GM12878 (cell line): ENCODE results near the gene KRTAP10-8.

Experiments used
- EZH2 ChIP-seq: IDR thresholded peaks from 2 replicates; pipeline ENCODE4 v1.6.1; 2012; ENCODE audit warnings: low read depth, mild to moderate bottlenecking, control low read depth, inconsistent platforms, low read length, borderline replicate concordance; ENCODE audit not compliant: control insufficient read depth
- FOXK2 ChIP-seq: fragments of 450-650 bp; IDR thresholded peaks from 2 replicates; pipeline ENCODE4 v1.6.1; 2017; ENCODE audit warnings: mild to moderate bottlenecking, moderate library complexity
- NR2C2 ChIP-seq: IDR thresholded peaks from 2 replicates; pipeline ENCODE4 v1.6.1; 2011; ENCODE audit warnings: borderline replicate concordance, low read depth; ENCODE audit not compliant: control insufficient read depth, insufficient read length
- POLR2A ChIP-seq: IDR thresholded peaks from 2 replicates; pipeline ENCODE4 v1.6.1; 2011; ENCODE audit warnings: low read depth, mild to moderate bottlenecking, low read length
- POU2F2 ChIP-seq: IDR thresholded peaks from 3 replicates; pipeline ENCODE4 v1.6.1; 2011; ENCODE audit warnings: low read depth, mild to moderate bottlenecking, low read length, borderline replicate concordance
- RAD21 ChIP-seq: IDR thresholded peaks from 2 replicates; pipeline ENCODE4 v1.6.1; 2011; ENCODE audit warnings: mild to moderate bottlenecking, low read depth, low read length, moderate library complexity; ENCODE audit not compliant: insufficient read depth
- TAF1 ChIP-seq: IDR thresholded peaks from 2 replicates; pipeline ENCODE4 v1.6.1; 2011; ENCODE audit warnings: mild to moderate bottlenecking, low read depth, low read length, borderline replicate concordance
- TF ChIP-seq, protein P1 (sequence below), 3 experiments: IDR thresholded peaks in 2 of 3; conservative IDR thresholded peaks in 1 of 3; 2 replicates each; pipeline ENCODE4 v1.5.1; 2011; ENCODE audit warnings: low read depth in 3 of 3, low read length in 3 of 3, mild to moderate bottlenecking in 3 of 3, control low read depth in 2 of 3, moderate library complexity in 2 of 3, inconsistent platforms in 1 of 3, mixed read lengths in 1 of 3; ENCODE audit not compliant: control insufficient read depth in 2 of 3, insufficient read depth in 1 of 3; ENCODE audit errors: extremely low read depth in 1 of 3

GRCh38 chr21:44589094-44589493 lies 22.8 kb upstream of the KRTAP10-8 start:
- TF ChIP-seq, protein P1, sequence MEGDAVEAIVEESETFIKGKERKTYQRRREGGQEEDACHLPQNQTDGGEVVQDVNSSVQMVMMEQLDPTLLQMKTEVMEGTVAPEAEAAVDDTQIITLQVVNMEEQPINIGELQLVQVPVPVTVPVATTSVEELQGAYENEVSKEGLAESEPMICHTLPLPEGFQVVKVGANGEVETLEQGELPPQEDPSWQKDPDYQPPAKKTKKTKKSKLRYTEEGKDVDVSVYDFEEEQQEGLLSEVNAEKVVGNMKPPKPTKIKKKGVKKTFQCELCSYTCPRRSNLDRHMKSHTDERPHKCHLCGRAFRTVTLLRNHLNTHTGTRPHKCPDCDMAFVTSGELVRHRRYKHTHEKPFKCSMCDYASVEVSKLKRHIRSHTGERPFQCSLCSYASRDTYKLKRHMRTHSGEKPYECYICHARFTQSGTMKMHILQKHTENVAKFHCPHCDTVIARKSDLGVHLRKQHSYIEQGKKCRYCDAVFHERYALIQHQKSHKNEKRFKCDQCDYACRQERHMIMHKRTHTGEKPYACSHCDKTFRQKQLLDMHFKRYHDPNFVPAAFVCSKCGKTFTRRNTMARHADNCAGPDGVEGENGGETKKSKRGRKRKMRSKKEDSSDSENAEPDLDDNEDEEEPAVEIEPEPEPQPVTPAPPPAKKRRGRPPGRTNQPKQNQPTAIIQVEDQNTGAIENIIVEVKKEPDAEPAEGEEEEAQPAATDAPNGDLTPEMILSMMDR (IDR thresholded peaks at IDR 0.05 in 2 of 3, conservative IDR thresholded peaks at IDR 0.05 in 1 of 3; ENCODE audit: control insufficient read depth in 2 of 3, extremely low read depth in 1 of 3, insufficient read depth in 1 of 3, low read depth in 3 of 3, low read length in 3 of 3), result no peak
- no peak for TF ChIP-seq TAF1
- TF ChIP-seq POLR2A, result no peak
- TF ChIP-seq FOXK2, result no peak
- TF ChIP-seq NR2C2, result no peak
- no peak for TF ChIP-seq EZH2
- no peak for TF ChIP-seq RAD21
- no peak for TF ChIP-seq POU2F2
